22Rv1 (cell line): ENCODE results near the gene TMEM63C.

Experiments
- ZFX ChIP-seq: fragments of 450-650 bp; IDR thresholded peaks from 2 replicates; pipeline ENCODE4 v1.6.1; 2017; ENCODE audit warnings: antibody characterized with exemption, borderline replicate concordance
- TF ChIP-seq, protein P1 (sequence below): fragments of 450-650 bp; IDR thresholded peaks from 2 replicates; pipeline ENCODE4 v1.5.1; 2017; ENCODE audit warnings: mild to moderate bottlenecking

- TF ChIP-seq, protein P1, sequence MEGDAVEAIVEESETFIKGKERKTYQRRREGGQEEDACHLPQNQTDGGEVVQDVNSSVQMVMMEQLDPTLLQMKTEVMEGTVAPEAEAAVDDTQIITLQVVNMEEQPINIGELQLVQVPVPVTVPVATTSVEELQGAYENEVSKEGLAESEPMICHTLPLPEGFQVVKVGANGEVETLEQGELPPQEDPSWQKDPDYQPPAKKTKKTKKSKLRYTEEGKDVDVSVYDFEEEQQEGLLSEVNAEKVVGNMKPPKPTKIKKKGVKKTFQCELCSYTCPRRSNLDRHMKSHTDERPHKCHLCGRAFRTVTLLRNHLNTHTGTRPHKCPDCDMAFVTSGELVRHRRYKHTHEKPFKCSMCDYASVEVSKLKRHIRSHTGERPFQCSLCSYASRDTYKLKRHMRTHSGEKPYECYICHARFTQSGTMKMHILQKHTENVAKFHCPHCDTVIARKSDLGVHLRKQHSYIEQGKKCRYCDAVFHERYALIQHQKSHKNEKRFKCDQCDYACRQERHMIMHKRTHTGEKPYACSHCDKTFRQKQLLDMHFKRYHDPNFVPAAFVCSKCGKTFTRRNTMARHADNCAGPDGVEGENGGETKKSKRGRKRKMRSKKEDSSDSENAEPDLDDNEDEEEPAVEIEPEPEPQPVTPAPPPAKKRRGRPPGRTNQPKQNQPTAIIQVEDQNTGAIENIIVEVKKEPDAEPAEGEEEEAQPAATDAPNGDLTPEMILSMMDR, result peak; percentile 17; the same call in 1 of the 2 replicates
- no peak for TF ChIP-seq ZFX
Measured at GRCh38 chr14:77131871-77132486, 49.6 kb upstream of the TMEM63C start.
